A549 (cell line): ENCODE measurements around the gene MICU2. TPM values are rescaled to one million over a fixed set of nuclear protein-coding genes. Genes with fewer than 3 reads are reported as not detected.
"Not testable (repeated sequence)": the region's sequence is repeated elsewhere in the genome, so short reads cannot be mapped to it uniquely, and the experiment has no call there.

Experiments
- ATAC-seq, 2 experiments: fragments of 200-7000 bp in 1 of 2; fragments of >200 bp in 1 of 2; cut with Nextera tagmentation in 1 of 2; cut with Tn5 transposase in 1 of 2; 3 replicates each; pipeline versions ENCODE4 v1.8.0 to v1.9.1; 2018 to 2020; ENCODE audit warnings: mild to moderate bottlenecking in 1 of 2, moderate library complexity in 1 of 2
- CTCF ChIA-PET: fragments of 300-600 bp; sonication (Branson Sonifier 250); formaldehyde crosslinking; extraction: SDS; loops from one replicate; lab custom pipeline; 2021; ENCODE audit warnings: antibody characterized with exemption, inconsistent platforms; lab: Yijun Ruan, JAX
- POLR2A ChIA-PET: fragments of 350-600 bp; formaldehyde crosslinking; extraction: SDS; loops from one replicate; lab custom pipeline; 2021; ENCODE audit warnings: antibody characterized with exemption, inconsistent platforms; lab: Yijun Ruan, JAX
- DNase-seq, 2 experiments: peaks; one replicate each; pipeline versions ENCODE4 v3.0.0 to v3.0.0-alpha.2; 2011 to 2016; ENCODE audit warnings: low read depth in 1 of 2, low spot score in 1 of 2
- FAIRE-seq: peaks from 2 replicates; lab custom pipeline; 2011; peaks lifted over from hg19 to GRCh38; lab: Jason Lieb, UNC
- H3K27ac ChIP-seq, 2 experiments: fragments of >200 bp; sonication (Bioruptor Twin); formaldehyde crosslinking; 3 replicates each; pipeline ENCODE4 v1.5.1; 2016 to 2017
- H3K4me1 ChIP-seq: fragments of >200 bp; sonication (Bioruptor Twin); formaldehyde crosslinking; 3 replicates; pipeline ENCODE4 v1.6.1; 2016
- H3K4me2 ChIP-seq: fragments of >200 bp; sonication (Bioruptor Twin); formaldehyde crosslinking; 3 replicates; pipeline ENCODE4 v1.6.1; 2016
- H3K4me3 ChIP-seq: fragments of >200 bp; sonication (Bioruptor Twin); formaldehyde crosslinking; 3 replicates; pipeline ENCODE4 v1.5.1; 2016
- H3K9me3 ChIP-seq: fragments of >200 bp; sonication (Bioruptor Twin); formaldehyde crosslinking; 3 replicates; pipeline ENCODE4 v1.6.1; 2016
- CBX2 ChIP-seq: fragments of 200-600 bp; sonication (generic); IDR thresholded peaks from 2 replicates; pipeline ENCODE4 v1.6.1; 2016; ENCODE audit warnings: low read depth, mild to moderate bottlenecking, borderline replicate concordance
- EHF ChIP-seq: fragments of 250-450 bp; sonication (Bioruptor Pico); IDR thresholded peaks from 2 replicates; pipeline ENCODE4 v1.5.0; 2020; ENCODE audit warnings: mild to moderate bottlenecking
- FOSL2 ChIP-seq, 2 experiments: fragments of 450-650 bp in 1 of 2; fragments of >200 bp in 1 of 2; sonication (Bioruptor Twin) in 1 of 2; formaldehyde crosslinking; IDR thresholded peaks; 2 replicates each; pipeline versions ENCODE4 v1.5.0 to v1.6.1; 2016 to 2020; ENCODE audit warnings: mild to moderate bottlenecking in 1 of 2, moderate library complexity in 1 of 2
- GATA3 ChIP-seq: IDR thresholded peaks from 2 replicates; pipeline ENCODE4 v1.6.1; 2012; ENCODE audit warnings: borderline replicate concordance
- HDAC2 ChIP-seq: fragments of 200-600 bp; sonication (generic); IDR thresholded peaks from 2 replicates; pipeline ENCODE4 v1.6.1; 2016
- JUNB ChIP-seq: fragments of >200 bp; sonication (Bioruptor Twin); formaldehyde crosslinking; IDR thresholded peaks from 2 replicates; pipeline ENCODE4 v1.6.1; 2016
- KDM1A ChIP-seq: fragments of 200-600 bp; sonication (generic); IDR thresholded peaks from 2 replicates; pipeline ENCODE4 v1.6.1; 2016; ENCODE audit warnings: low read depth, mild to moderate bottlenecking
- MAFK ChIP-seq: fragments of 450-650 bp; IDR thresholded peaks from 2 replicates; pipeline ENCODE4 v1.6.1; 2014; ENCODE audit not compliant: partially characterized antibody
- NR3C1 ChIP-seq: fragments of >200 bp; sonication (Bioruptor Twin); formaldehyde crosslinking; IDR thresholded peaks from 3 replicates; pipeline ENCODE4 v1.6.1; 2017
- PHF8 ChIP-seq: fragments of 200-600 bp; sonication (generic); IDR thresholded peaks from 2 replicates; pipeline ENCODE4 v1.6.1; 2016; ENCODE audit warnings: low read depth, mild to moderate bottlenecking, antibody characterized with exemption, moderate library complexity, borderline replicate concordance
- ZFP36 ChIP-seq: fragments of 450-650 bp; IDR thresholded peaks from 2 replicates; pipeline ENCODE4 v1.6.1; 2014; ENCODE audit warnings: borderline replicate concordance; ENCODE audit not compliant: partially characterized antibody
- ZNF302 ChIP-seq: fragments of 250-450 bp; sonication (Bioruptor Pico); IDR thresholded peaks from 2 replicates; pipeline ENCODE4 v1.9.0; 2021; ENCODE audit warnings: inconsistent platforms, mild to moderate bottlenecking, moderate library complexity
- ZSCAN20 ChIP-seq: fragments of 250-450 bp; sonication (Bioruptor Pico); IDR thresholded peaks from 2 replicates; pipeline ENCODE4 v1.8.0; 2022; ENCODE audit warnings: mild to moderate bottlenecking, moderate library complexity
- WGBS: methylation state at CpG from one replicate; pipeline ENCODE4 v1.1.6; 2017; ENCODE audit errors: missing lambda C conversion rate; 5-methylcytosine and 5-hydroxymethylcytosine counted together
- polyA plus RNA-seq, 4 experiments: library from polyadenylated mRNA; depleted of rRNA in 3 of 4; stranded (reverse); fragments of >200 nt; fragmentation: RNase III in 1 of 4; extraction: RNeasy Plus Mini Kit Qiagen cat#74134 plus additional on column Dnase treatment in 1 of 4; gene quantifications; 2 replicates in 3 of 4; 3 replicates in 1 of 4; pipeline ENCODE4 v1.2.3, GENCODE V29; 2011 to 2017
- TF ChIP-seq, protein P1 (sequence below): IDR thresholded peaks from 2 replicates; pipeline ENCODE4 v1.6.1; 2012
- TF ChIP-seq, protein P2 (sequence below): fragments of 200-600 bp; sonication (generic); IDR thresholded peaks from 2 replicates; pipeline ENCODE4 v1.6.1; 2016; ENCODE audit warnings: antibody characterized with exemption, mild to moderate bottlenecking, moderate library complexity
- TF ChIP-seq, protein P3 (sequence below): fragments of >200 bp; sonication (Bioruptor Twin); formaldehyde crosslinking; IDR thresholded peaks from 3 replicates; pipeline ENCODE4 v1.5.1; 2016
- TF ChIP-seq, protein P4 (sequence below): IDR thresholded peaks from 2 replicates; pipeline ENCODE4 v1.6.1; 2012
- TF ChIP-seq, protein P5 (sequence below): fragments of 450-650 bp; IDR thresholded peaks from 2 replicates; pipeline ENCODE4 v1.6.1; 2014; ENCODE audit warnings: antibody characterized with exemption

The MICU2 gene
- polyA plus RNA-seq, 2 of the 4 experiments (the other 2 are of a cell fraction) = 24.7 to 42.6 TPM

DNA sequence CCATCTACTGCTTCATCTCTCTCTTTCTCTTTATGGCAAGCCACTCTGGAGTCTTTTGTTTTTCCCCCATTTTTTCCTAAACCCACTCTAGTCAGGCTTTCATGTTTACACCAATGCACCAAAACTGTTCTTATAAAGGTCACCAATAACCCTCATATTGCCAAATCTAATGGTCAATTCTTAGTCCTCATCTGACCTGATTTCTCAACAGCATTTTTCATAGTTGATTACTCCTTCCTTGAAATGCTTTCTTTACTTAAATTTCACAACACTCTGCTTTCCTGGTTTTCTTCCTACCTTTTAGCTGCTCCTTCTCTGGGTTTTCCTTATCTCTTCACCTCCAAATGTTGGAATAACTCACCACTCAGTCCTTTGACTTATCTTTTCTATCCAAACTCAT, 47.9 kb downstream of the MICU2 start:
- Histone ChIP-seq H3K4me3 (no peak overlapping the region), H3K4me1 (no peaks in the 10 kb centered on the region), H3K9me3 (no peaks in the 10 kb centered on the region)
- POLR2A ChIA-PET = interaction anchor here (0.6 kb wide), 1 partner anchor 13 kb away, joined by 3 read pairs; no protein-coding TSS in a partner anchor
- FAIRE-seq = no peak
- no peak for TF ChIP-seq KDM1A
- no peak for TF ChIP-seq ZSCAN20 (CRISPR knock-in tag)
- TF ChIP-seq PHF8 = no peak
- no peak for TF ChIP-seq MAFK
- TF ChIP-seq JUNB = no peak
- TF ChIP-seq, protein P1, sequence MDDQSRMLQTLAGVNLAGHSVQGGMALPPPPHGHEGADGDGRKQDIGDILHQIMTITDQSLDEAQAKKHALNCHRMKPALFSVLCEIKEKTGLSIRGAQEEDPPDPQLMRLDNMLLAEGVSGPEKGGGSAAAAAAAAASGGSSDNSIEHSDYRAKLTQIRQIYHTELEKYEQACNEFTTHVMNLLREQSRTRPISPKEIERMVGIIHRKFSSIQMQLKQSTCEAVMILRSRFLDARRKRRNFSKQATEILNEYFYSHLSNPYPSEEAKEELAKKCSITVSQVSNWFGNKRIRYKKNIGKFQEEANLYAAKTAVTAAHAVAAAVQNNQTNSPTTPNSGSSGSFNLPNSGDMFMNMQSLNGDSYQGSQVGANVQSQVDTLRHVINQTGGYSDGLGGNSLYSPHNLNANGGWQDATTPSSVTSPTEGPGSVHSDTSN = no peak
- no peak for TF ChIP-seq NR3C1
- TF ChIP-seq, all 56 proteins: peak for 0
- DNase-seq = no peak
- H3K27ac ChIP-seq = no peak overlapping the region
- no peak for ATAC-seq
- CTCF ChIA-PET = no interaction called here
- no peak overlapping the region for H3K4me2 ChIP-seq

DNA sequence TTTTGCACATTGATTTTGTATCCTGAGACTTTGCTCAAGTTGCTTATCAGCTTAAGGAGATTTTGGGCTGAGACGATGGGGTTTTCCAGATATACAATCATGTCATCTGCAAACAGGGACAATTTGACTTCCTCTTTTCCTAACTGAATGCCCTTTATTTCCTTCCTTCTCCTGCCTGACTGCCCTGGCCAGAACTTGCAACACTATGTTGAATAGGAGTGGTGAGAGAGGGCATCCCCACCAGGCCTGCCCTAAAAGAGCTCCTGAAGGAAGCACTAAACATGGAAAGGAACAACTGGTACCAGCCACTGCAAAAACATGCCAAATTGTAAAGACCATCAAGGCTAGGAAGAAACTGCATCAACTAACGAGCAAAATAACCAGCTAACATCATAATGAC, 50.7 kb downstream of the MICU2 start:
- DNase-seq, H3K27ac ChIP-seq, FAIRE-seq, H3K4me3 ChIP-seq, POLR2A ChIA-PET, H3K4me2 ChIP-seq, H3K9me3 ChIP-seq, H3K4me1 ChIP-seq, ATAC-seq, CTCF ChIA-PET: not testable (repeated sequence)
- WGBS = 91% methylated on average over 1 of the region's 2 CpGs

DNA sequence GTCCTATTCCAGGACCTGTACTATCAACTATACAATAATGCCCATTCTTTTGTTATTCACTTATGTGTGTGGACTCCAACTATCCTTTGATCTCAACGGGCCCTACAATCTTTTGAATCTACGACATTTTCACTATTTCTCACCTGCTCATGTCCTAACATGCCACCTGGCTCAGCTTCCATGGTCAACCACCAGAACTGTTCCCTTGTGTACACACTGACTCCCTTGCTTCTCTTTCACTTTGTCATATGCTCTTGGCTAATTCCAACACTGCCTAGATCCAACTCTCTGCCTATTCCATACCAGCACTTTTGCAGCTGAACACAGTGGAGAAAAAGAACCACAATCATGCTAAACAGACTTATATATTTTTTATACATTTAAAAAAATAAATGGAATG, 53.1 kb downstream of the MICU2 start:
- no peak overlapping the region for H3K4me2 ChIP-seq
- H3K4me1 ChIP-seq = no peaks in the 10 kb centered on the region
- POLR2A ChIA-PET = no interaction called here
- no peak overlapping the region for H3K27ac ChIP-seq
- H3K4me3 ChIP-seq = no peak overlapping the region
- FAIRE-seq (no peak), ATAC-seq (no peak), DNase-seq (no peak)
- CTCF ChIA-PET = no interaction called here
- TF ChIP-seq GATA3 (no peak), EHF (CRISPR knock-in tag) (no peak), FOSL2 (IDR thresholded peaks at IDR 0.05) (no peak), FOSL2 (CRISPR knock-in tag; IDR thresholded peaks at IDR 0.05) (no peak), ZNF302 (CRISPR knock-in tag) (no peak), HDAC2 (no peak), ZFP36 (no peak), PHF8 (no peak), CBX2 (no peak)
- TF ChIP-seq, protein P2, sequence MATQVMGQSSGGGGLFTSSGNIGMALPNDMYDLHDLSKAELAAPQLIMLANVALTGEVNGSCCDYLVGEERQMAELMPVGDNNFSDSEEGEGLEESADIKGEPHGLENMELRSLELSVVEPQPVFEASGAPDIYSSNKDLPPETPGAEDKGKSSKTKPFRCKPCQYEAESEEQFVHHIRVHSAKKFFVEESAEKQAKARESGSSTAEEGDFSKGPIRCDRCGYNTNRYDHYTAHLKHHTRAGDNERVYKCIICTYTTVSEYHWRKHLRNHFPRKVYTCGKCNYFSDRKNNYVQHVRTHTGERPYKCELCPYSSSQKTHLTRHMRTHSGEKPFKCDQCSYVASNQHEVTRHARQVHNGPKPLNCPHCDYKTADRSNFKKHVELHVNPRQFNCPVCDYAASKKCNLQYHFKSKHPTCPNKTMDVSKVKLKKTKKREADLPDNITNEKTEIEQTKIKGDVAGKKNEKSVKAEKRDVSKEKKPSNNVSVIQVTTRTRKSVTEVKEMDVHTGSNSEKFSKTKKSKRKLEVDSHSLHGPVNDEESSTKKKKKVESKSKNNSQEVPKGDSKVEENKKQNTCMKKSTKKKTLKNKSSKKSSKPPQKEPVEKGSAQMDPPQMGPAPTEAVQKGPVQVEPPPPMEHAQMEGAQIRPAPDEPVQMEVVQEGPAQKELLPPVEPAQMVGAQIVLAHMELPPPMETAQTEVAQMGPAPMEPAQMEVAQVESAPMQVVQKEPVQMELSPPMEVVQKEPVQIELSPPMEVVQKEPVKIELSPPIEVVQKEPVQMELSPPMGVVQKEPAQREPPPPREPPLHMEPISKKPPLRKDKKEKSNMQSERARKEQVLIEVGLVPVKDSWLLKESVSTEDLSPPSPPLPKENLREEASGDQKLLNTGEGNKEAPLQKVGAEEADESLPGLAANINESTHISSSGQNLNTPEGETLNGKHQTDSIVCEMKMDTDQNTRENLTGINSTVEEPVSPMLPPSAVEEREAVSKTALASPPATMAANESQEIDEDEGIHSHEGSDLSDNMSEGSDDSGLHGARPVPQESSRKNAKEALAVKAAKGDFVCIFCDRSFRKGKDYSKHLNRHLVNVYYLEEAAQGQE = no peak
- TF ChIP-seq, protein P3, sequence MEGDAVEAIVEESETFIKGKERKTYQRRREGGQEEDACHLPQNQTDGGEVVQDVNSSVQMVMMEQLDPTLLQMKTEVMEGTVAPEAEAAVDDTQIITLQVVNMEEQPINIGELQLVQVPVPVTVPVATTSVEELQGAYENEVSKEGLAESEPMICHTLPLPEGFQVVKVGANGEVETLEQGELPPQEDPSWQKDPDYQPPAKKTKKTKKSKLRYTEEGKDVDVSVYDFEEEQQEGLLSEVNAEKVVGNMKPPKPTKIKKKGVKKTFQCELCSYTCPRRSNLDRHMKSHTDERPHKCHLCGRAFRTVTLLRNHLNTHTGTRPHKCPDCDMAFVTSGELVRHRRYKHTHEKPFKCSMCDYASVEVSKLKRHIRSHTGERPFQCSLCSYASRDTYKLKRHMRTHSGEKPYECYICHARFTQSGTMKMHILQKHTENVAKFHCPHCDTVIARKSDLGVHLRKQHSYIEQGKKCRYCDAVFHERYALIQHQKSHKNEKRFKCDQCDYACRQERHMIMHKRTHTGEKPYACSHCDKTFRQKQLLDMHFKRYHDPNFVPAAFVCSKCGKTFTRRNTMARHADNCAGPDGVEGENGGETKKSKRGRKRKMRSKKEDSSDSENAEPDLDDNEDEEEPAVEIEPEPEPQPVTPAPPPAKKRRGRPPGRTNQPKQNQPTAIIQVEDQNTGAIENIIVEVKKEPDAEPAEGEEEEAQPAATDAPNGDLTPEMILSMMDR = no peak
- TF ChIP-seq, protein P4, sequence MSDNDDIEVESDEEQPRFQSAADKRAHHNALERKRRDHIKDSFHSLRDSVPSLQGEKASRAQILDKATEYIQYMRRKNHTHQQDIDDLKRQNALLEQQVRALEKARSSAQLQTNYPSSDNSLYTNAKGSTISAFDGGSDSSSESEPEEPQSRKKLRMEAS = no peak
- TF ChIP-seq, protein P1 = no peak
- TF ChIP-seq, protein P5, sequence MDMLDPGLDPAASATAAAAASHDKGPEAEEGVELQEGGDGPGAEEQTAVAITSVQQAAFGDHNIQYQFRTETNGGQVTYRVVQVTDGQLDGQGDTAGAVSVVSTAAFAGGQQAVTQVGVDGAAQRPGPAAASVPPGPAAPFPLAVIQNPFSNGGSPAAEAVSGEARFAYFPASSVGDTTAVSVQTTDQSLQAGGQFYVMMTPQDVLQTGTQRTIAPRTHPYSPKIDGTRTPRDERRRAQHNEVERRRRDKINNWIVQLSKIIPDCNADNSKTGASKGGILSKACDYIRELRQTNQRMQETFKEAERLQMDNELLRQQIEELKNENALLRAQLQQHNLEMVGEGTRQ = no peak
- TF ChIP-seq, all 56 proteins: peak for 0
- 86% methylated on average over 2 of the region's 2 CpGs for WGBS
- H3K9me3 ChIP-seq = no peaks in the 10 kb centered on the region
